ENCODE data around the gene FHDC1. TPM values are rescaled to one million over a fixed set of nuclear protein-coding genes. Genes with fewer than 3 reads are reported as not detected.

FHDC1 gene
- polyA plus RNA-seq, 2 of the 4 experiments (the other 2 are of a cell fraction): 0.08 to 0.31 TPM

DNA sequence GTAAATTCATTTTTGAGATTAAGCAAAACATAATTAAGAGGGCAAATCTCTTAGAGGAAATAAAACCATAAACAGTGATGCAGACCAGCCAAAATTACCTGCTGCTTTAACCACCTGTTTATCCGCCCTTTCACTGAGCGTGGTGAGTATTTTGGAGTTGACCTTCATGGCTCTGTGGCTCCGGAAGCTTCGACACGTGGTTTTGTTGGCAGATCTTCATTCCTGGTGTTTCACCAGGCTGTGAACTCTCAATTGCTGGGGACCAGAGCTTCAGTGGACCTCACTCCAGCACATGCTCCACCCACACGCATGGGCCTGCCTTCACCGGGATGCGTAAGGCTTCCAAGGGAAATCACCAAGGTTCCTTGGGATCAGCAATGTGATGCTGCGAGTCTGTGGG lies 83.8 kb downstream of the FHDC1 start:
- ATAC-seq: no peak
- CTCF ChIA-PET: no interaction called here
- no peak for FAIRE-seq
- DNase-seq (ENCODE audit: low read depth in 1 of 2, low spot score in 1 of 2): no peak
- Histone ChIP-seq H3K4me2 (no peak overlapping the region), H3K9me3 (no peaks in the 10 kb centered on the region), H3K27ac (no peak overlapping the region), H3K4me3 (no peak overlapping the region), H3K4me1 (no peaks in the 10 kb centered on the region)
- TF ChIP-seq JUNB (IDR thresholded peaks at IDR 0.05) (no peak), FOSL2 (IDR thresholded peaks at IDR 0.05) (no peak), FOSL2 (CRISPR knock-in tag; IDR thresholded peaks at IDR 0.05) (no peak), MYC (IDR thresholded peaks at IDR 0.05; ENCODE audit: borderline replicate concordance, low read length) (no peak), EHF (CRISPR knock-in tag; IDR thresholded peaks at IDR 0.05) (no peak), RARB (CRISPR knock-in tag; IDR thresholded peaks at IDR 0.05) (no peak), BHLHE40 (IDR thresholded peaks at IDR 0.05; ENCODE audit: low read depth, low read length) (no peak), CEBPB (IDR thresholded peaks at IDR 0.05) (no peak), HOXB5 (CRISPR knock-in tag; IDR thresholded peaks at IDR 0.05) (no peak), NFE2L2 (conservative IDR thresholded peaks at IDR 0.05; ENCODE audit: low read length) (no peak), RCOR1 (IDR thresholded peaks at IDR 0.05; ENCODE audit: low read depth, low read length) (no peak), ZFP36 (IDR thresholded peaks at IDR 0.05; ENCODE audit: borderline replicate concordance, partially characterized antibody) (no peak)
- TF ChIP-seq, protein P1, sequence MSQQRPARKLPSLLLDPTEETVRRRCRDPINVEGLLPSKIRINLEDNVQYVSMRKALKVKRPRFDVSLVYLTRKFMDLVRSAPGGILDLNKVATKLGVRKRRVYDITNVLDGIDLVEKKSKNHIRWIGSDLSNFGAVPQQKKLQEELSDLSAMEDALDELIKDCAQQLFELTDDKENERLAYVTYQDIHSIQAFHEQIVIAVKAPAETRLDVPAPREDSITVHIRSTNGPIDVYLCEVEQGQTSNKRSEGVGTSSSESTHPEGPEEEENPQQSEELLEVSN (IDR thresholded peaks at IDR 0.05; ENCODE audit: borderline replicate concordance, low read depth): no peak
- TF ChIP-seq, protein P2, sequence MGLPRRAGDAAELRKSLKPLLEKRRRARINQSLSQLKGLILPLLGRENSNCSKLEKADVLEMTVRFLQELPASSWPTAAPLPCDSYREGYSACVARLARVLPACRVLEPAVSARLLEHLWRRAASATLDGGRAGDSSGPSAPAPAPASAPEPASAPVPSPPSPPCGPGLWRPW (IDR thresholded peaks at IDR 0.05): no peak
- TF ChIP-seq, protein P3, sequence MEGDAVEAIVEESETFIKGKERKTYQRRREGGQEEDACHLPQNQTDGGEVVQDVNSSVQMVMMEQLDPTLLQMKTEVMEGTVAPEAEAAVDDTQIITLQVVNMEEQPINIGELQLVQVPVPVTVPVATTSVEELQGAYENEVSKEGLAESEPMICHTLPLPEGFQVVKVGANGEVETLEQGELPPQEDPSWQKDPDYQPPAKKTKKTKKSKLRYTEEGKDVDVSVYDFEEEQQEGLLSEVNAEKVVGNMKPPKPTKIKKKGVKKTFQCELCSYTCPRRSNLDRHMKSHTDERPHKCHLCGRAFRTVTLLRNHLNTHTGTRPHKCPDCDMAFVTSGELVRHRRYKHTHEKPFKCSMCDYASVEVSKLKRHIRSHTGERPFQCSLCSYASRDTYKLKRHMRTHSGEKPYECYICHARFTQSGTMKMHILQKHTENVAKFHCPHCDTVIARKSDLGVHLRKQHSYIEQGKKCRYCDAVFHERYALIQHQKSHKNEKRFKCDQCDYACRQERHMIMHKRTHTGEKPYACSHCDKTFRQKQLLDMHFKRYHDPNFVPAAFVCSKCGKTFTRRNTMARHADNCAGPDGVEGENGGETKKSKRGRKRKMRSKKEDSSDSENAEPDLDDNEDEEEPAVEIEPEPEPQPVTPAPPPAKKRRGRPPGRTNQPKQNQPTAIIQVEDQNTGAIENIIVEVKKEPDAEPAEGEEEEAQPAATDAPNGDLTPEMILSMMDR (IDR thresholded peaks at IDR 0.05): no peak
- POLR2A ChIA-PET: no interaction called here
- 83% methylated on average over 9 of the region's 9 CpGs for WGBS (ENCODE audit: missing lambda C conversion rate)

DNA sequence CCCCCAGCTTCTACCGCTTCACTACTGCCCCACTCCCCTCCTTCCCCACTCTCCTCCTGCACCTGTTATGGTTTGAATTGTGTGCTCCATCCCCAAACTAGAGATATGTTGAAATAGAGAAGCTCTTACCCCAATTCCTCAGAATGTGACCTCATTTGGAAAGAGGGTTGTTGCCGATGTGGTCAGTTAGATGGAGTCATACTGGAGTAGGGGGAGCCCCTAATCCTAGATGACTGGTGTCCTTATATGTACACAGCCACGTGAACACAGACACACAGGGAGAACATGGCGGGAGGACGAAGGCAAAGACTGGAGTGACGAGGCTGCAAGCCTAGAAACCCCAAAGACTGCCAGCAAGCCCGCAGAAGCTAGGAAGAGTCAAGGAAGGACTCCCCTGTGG lies 84.3 kb downstream of the FHDC1 start:
- H3K4me3 ChIP-seq: no peak overlapping the region
- no peak overlapping the region for H3K27ac ChIP-seq
- TF ChIP-seq FOSL2 (IDR thresholded peaks at IDR 0.05) (no peak), FOSL2 (CRISPR knock-in tag; IDR thresholded peaks at IDR 0.05) (no peak), CBX8 (IDR thresholded peaks at IDR 0.05) (no peak), SMC3 (IDR thresholded peaks at IDR 0.05) (no peak), MYC (IDR thresholded peaks at IDR 0.05; ENCODE audit: borderline replicate concordance, low read length) (no peak), POLR2A (IDR thresholded peaks at IDR 0.05; ENCODE audit: low read length) (no peak), POLR2AphosphoS2 (conservative IDR thresholded peaks at IDR 0.05; ENCODE audit: low read length) (no peak), HOXB13 (CRISPR knock-in tag; IDR thresholded peaks at IDR 0.05; ENCODE audit: low read depth) (no peak), HDAC2 (IDR thresholded peaks at IDR 0.05) (no peak)
- TF ChIP-seq, protein P4, sequence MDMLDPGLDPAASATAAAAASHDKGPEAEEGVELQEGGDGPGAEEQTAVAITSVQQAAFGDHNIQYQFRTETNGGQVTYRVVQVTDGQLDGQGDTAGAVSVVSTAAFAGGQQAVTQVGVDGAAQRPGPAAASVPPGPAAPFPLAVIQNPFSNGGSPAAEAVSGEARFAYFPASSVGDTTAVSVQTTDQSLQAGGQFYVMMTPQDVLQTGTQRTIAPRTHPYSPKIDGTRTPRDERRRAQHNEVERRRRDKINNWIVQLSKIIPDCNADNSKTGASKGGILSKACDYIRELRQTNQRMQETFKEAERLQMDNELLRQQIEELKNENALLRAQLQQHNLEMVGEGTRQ (IDR thresholded peaks at IDR 0.05): no peak
- TF ChIP-seq, protein P5, sequence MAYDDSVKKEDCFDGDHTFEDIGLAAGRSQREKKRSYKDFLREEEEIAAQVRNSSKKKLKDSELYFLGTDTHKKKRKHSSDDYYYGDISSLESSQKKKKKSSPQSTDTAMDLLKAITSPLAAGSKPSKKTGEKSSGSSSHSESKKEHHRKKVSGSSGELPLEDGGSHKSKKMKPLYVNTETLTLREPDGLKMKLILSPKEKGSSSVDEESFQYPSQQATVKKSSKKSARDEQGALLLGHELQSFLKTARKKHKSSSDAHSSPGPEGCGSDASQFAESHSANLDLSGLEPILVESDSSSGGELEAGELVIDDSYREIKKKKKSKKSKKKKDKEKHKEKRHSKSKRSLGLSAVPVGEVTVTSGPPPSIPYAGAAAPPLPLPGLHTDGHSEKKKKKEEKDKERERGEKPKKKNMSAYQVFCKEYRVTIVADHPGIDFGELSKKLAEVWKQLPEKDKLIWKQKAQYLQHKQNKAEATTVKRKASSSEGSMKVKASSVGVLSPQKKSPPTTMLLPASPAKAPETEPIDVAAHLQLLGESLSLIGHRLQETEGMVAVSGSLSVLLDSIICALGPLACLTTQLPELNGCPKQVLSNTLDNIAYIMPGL (CRISPR knock-in tag; IDR thresholded peaks at IDR 0.05; ENCODE audit: borderline replicate concordance): no peak
- TF ChIP-seq, protein P6, sequence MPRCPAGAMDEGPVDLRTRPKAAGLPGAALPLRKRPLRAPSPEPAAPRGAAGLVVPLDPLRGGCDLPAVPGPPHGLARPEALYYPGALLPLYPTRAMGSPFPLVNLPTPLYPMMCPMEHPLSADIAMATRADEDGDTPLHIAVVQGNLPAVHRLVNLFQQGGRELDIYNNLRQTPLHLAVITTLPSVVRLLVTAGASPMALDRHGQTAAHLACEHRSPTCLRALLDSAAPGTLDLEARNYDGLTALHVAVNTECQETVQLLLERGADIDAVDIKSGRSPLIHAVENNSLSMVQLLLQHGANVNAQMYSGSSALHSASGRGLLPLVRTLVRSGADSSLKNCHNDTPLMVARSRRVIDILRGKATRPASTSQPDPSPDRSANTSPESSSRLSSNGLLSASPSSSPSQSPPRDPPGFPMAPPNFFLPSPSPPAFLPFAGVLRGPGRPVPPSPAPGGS (IDR thresholded peaks at IDR 0.05): no peak
- TF ChIP-seq, protein P7, sequence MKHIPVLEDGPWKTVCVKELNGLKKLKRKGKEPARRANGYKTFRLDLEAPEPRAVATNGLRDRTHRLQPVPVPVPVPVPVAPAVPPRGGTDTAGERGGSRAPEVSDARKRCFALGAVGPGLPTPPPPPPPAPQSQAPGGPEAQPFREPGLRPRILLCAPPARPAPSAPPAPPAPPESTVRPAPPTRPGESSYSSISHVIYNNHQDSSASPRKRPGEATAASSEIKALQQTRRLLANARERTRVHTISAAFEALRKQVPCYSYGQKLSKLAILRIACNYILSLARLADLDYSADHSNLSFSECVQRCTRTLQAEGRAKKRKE (CRISPR knock-in tag; IDR thresholded peaks at IDR 0.05; ENCODE audit: low read depth): no peak
- ATAC-seq: no peak
- FAIRE-seq: no peak
- H3K4me1 ChIP-seq: no peaks in the 10 kb centered on the region
- no peaks in the 10 kb centered on the region for H3K9me3 ChIP-seq
- 67% methylated on average over 7 of the region's 7 CpGs for WGBS (ENCODE audit: missing lambda C conversion rate)
- no peak for DNase-seq (ENCODE audit: low read depth in 1 of 2, low spot score in 1 of 2)
- POLR2A ChIA-PET: no interaction called here
- CTCF ChIA-PET: no interaction called here
- no peak overlapping the region for H3K4me2 ChIP-seq

Measured in A549 (cell line).